ENCODE results near the gene TACR2. TPM values are rescaled to one million over a fixed set of nuclear protein-coding genes. Genes with fewer than 3 reads are reported as not detected.

Gene TACR2
- total and polyA plus RNA-seq, 2 experiments from 2014 or later, result not detected

- Histone ChIP-seq H3K4me1 (ENCODE audit: insufficient read depth) (no peaks in the 10 kb centered on the region; the same call in 1 of the 2 replicates), H3K4me3 (no peak overlapping the region), H3K36me3 (ENCODE audit: insufficient read depth) (no peaks in the 10 kb centered on the region), H4K20me1 (replicated peaks; ENCODE audit: insufficient read depth) (no peaks in the 10 kb centered on the region; the same call in 1 of the 2 replicates), H2AFZ (no peak overlapping the region), H3K9me2 (ENCODE audit: insufficient read depth) (no peaks in the 10 kb centered on the region), H3K27ac (ENCODE audit: low read depth) (no peak overlapping the region), H3F3A (replicated peaks; ENCODE audit: low read depth) (no peaks in the 10 kb centered on the region), H3K4me2 (no peak overlapping the region), H3K79me2 (replicated peaks; ENCODE audit: insufficient read depth) (no peaks in the 10 kb centered on the region), H3K27me3 (ENCODE audit: insufficient read depth) (peaks cover 10% of the 10 kb centered on the region)
- ATAC-seq, result no peak
- H3K4me1 Mint-ChIP-seq, result peaks cover 5% of the 10 kb centered on the region; the same call in 2 of the 3 replicates
- no peak for TF ChIP-seq CREB1 (CRISPR knock-in tag; IDR thresholded peaks at IDR 0.05; ENCODE audit: low read depth)
- TF ChIP-seq ZNF462 (CRISPR knock-in tag; IDR thresholded peaks at IDR 0.05), result no peak
- TF ChIP-seq JUNB (IDR thresholded peaks at IDR 0.05; ENCODE audit: unreplicated experiment), result no peak
- no peak for TF ChIP-seq ETS1 (IDR thresholded peaks at IDR 0.05)
- TF ChIP-seq CTCF (conservative IDR thresholded peaks at IDR 0.05; ENCODE audit: low read depth in 2 of 2), result no peak
- TF ChIP-seq STAT1 (IDR thresholded peaks at IDR 0.05; ENCODE audit: unreplicated experiment), result no peak
- TF ChIP-seq POLR2AphosphoS5 (IDR thresholded peaks at IDR 0.05; ENCODE audit: low read depth), result no peak
- TF ChIP-seq ZNF114 (CRISPR knock-in tag; IDR thresholded peaks at IDR 0.05), result no peak
- TF ChIP-seq ZNF331 (CRISPR knock-in tag; IDR thresholded peaks at IDR 0.05; ENCODE audit: low read depth), result no peak
- no peak for TF ChIP-seq NANOG (IDR thresholded peaks at IDR 0.05; ENCODE audit: borderline replicate concordance)
- no peak for TF ChIP-seq EZH2 (IDR thresholded peaks at IDR 0.05; ENCODE audit: low read depth, unreplicated experiment)
- no peak for TF ChIP-seq REST (IDR thresholded peaks at IDR 0.05; ENCODE audit: unreplicated experiment)
- no peak for TF ChIP-seq EZH2phosphoT487 (IDR thresholded peaks at IDR 0.05; ENCODE audit: unreplicated experiment)
- H3K36me3 Mint-ChIP-seq (ENCODE audit: low read depth), result no peaks in the 10 kb centered on the region
- H3K27me3 Mint-ChIP-seq (ENCODE audit: insufficient read depth, low read depth, poor library complexity), result peaks cover 16% of the 10 kb centered on the region
- H3K9me3 Mint-ChIP-seq, result peaks cover 2% of the 10 kb centered on the region; the same call in 2 of the 3 replicates
- no peak overlapping the region for H3K27ac Mint-ChIP-seq
- no peak for DNase-seq (ENCODE audit: low spot score)
- no peak overlapping the region for H3K4me3 Mint-ChIP-seq
These were observed 28.3 kb upstream of the TACR2 start for GRCh38 chr10:69445041-69445440.

Measured in GM23338 (cell line).